OCI-LY7 (cell line): ENCODE results near the gene ADAMTS6. TPM values are rescaled to one million over a fixed set of nuclear protein-coding genes. Genes with fewer than 3 reads are reported as not detected.

ENCODE experiments used
- BruUV-seq: library from RNA; stranded (reverse); fragments of 400-500 nt; replicated peaks from 2 replicates; lab custom pipeline; 2021; lab: Mats Ljungman, UMichigan
- CTCF ChIA-PET: fragments of 300-600 bp; sonication (Branson Sonifier 250); formaldehyde crosslinking; loops from one replicate; lab custom pipeline; 2022; ENCODE audit warnings: antibody characterized with exemption; ENCODE audit not compliant: unreplicated experiment; lab: Charles Lee
- POLR2A ChIA-PET: fragments of 300-600 bp; sonication (Branson Sonifier 250); formaldehyde crosslinking; loops from one replicate; lab custom pipeline; 2022; ENCODE audit warnings: antibody characterized with exemption; lab: Charles Lee
- DNase-seq: peaks from one replicate; pipeline ENCODE4 v3.0.0-alpha.2; 2015; ENCODE audit warnings: low spot score
- H2AFZ ChIP-seq: fragments of 200-600 bp; sonication (generic), shearing (Covaris generic); 2 replicates; pipeline ENCODE4 v1.6.1; 2014; ENCODE audit warnings: mild to moderate bottlenecking, antibody characterized with exemption, low read length, moderate library complexity
- H3K27ac ChIP-seq: fragments of 200-600 bp; sonication (generic); 2 replicates; pipeline ENCODE4 v1.5.1; 2014; ENCODE audit warnings: mixed run types, low read depth, mild to moderate bottlenecking, moderate library complexity, low read length, inconsistent platforms; ENCODE audit not compliant: poor library complexity, severe bottlenecking
- H3K36me3 ChIP-seq: fragments of 200-600 bp; sonication (generic); 2 replicates; pipeline ENCODE4 v1.6.1; 2014; ENCODE audit warnings: mild to moderate bottlenecking, antibody characterized with exemption, low read length, moderate library complexity, mixed read lengths; ENCODE audit not compliant: insufficient read depth
- H3K4me1 ChIP-seq: fragments of 200-600 bp; sonication (generic); 2 replicates; pipeline ENCODE4 v1.5.1; 2014; ENCODE audit warnings: mild to moderate bottlenecking, low read length; ENCODE audit not compliant: insufficient read depth, poor library complexity, severe bottlenecking
- H3K4me2 ChIP-seq: fragments of 200-600 bp; sonication (generic); 2 replicates; pipeline ENCODE4 v1.6.1; 2014; ENCODE audit warnings: mild to moderate bottlenecking, low read length
- H3K4me3 ChIP-seq: fragments of 200-600 bp; sonication (generic); 2 replicates; pipeline ENCODE4 v1.5.1; 2014; ENCODE audit warnings: mild to moderate bottlenecking, low read depth, low read length; ENCODE audit not compliant: poor library complexity, severe bottlenecking
- H3K79me2 ChIP-seq: fragments of 200-600 bp; sonication (generic); 2 replicates; pipeline ENCODE4 v1.6.1; 2016; ENCODE audit warnings: low read depth, mild to moderate bottlenecking, low read length, moderate library complexity, mixed read lengths; ENCODE audit not compliant: insufficient read depth
- H3K9me2 ChIP-seq: fragments of 200-600 bp; sonication (generic); 2 replicates; pipeline ENCODE4 v1.6.1; 2016; ENCODE audit warnings: mild to moderate bottlenecking, low read length, mixed read lengths; ENCODE audit not compliant: insufficient read depth
- H3K9me3 ChIP-seq: fragments of 200-600 bp; sonication (generic); 2 replicates; pipeline ENCODE4 v1.6.1; 2014; ENCODE audit warnings: mild to moderate bottlenecking, mixed run types, low read length, mixed read lengths
- H4K20me1 ChIP-seq: fragments of 200-600 bp; sonication (generic); 2 replicates; pipeline ENCODE4 v1.6.1; 2014; ENCODE audit warnings: mild to moderate bottlenecking, antibody characterized with exemption, low read length, moderate library complexity, mixed read lengths; ENCODE audit not compliant: insufficient read depth
- CTCF ChIP-seq: fragments of 200-600 bp; sonication (generic); conservative IDR thresholded peaks from 2 replicates; pipeline ENCODE4 v1.5.1; 2014; ENCODE audit warnings: mild to moderate bottlenecking, antibody characterized with exemption, low read length, moderate library complexity, mixed read lengths
- EZH2phosphoT487 ChIP-seq: fragments of 200-600 bp; sonication (generic); IDR thresholded peaks from 2 replicates; pipeline ENCODE4 v1.6.1; 2018; ENCODE audit warnings: low read depth, borderline replicate concordance, mild to moderate bottlenecking, mixed run types, antibody characterized with exemption, low read length, moderate library complexity, mixed read lengths
- intact Hi-C: fragments of 100-400 bp; cut with micrococcal nuclease; formaldehyde crosslinking; loops from one replicate; pipeline ENCODE4 v1.10.0; 2022; ENCODE audit not compliant: unreplicated experiment
- total RNA-seq, 2 experiments: library from RNA; depleted of rRNA in 1 of 2; stranded (reverse); fragments of >200 nt in 1 of 2; shearing (Covaris generic) in 1 of 2; gene quantifications; 2 replicates each; pipeline ENCODE4 v1.2.3, GENCODE V29; 2014 to 2022

Gene ADAMTS6
- total RNA-seq, 2 experiments from 2014 or later: 13.9 to 18.1 TPM

- Histone ChIP-seq H3K9me3 (no peaks in the 10 kb centered on the region), H3K4me1 (no peaks in the 10 kb centered on the region), H3K27ac (no peak overlapping the region), H3K4me3 (no peak overlapping the region), H3K9me2 (no peaks in the 10 kb centered on the region), H3K36me3 (no peaks in the 10 kb centered on the region), H4K20me1 (no peaks in the 10 kb centered on the region), H3K79me2 (no peaks in the 10 kb centered on the region), H2AFZ (no peak overlapping the region), H3K4me2 (no peak overlapping the region)
- POLR2A ChIA-PET: no interaction called here
- CTCF ChIA-PET: no interaction called here
- intact Hi-C loops: no loop called here
- DNase-seq: no peak
- no TSS peak for BruUV-seq
- no peak for TF ChIP-seq CTCF
- TF ChIP-seq EZH2phosphoT487: no peak
Measured at GRCh38 chr5:65359981-65360380, 121.7 kb downstream of the ADAMTS6 start.

GRCh38 chr5:65359569-65359968, 122.2 kb downstream of the ADAMTS6 start:
- no peak for DNase-seq
- CTCF ChIA-PET: no interaction called here
- H3K36me3 ChIP-seq: no peaks in the 10 kb centered on the region
- no peak overlapping the region for H2AFZ ChIP-seq
- no TSS peak for BruUV-seq
- POLR2A ChIA-PET: no interaction called here
- no peaks in the 10 kb centered on the region for H4K20me1 ChIP-seq
- no peak overlapping the region for H3K27ac ChIP-seq
- TF ChIP-seq EZH2phosphoT487 (no peak), CTCF (no peak)
- H3K4me2 ChIP-seq: no peak overlapping the region
- intact Hi-C loops: no loop called here
- H3K4me3 ChIP-seq: no peak overlapping the region
- no peaks in the 10 kb centered on the region for H3K79me2 ChIP-seq
- H3K9me2 ChIP-seq: no peaks in the 10 kb centered on the region
- H3K9me3 ChIP-seq: no peaks in the 10 kb centered on the region
- H3K4me1 ChIP-seq: no peaks in the 10 kb centered on the region

GRCh38 chr5:65356274-65356673, 125.4 kb downstream of the ADAMTS6 start:
- no peak for TF ChIP-seq CTCF
- no peak for DNase-seq
- no peak overlapping the region for H3K4me3 ChIP-seq
- H3K4me2 ChIP-seq: no peak overlapping the region
- no peaks in the 10 kb centered on the region for H3K79me2 ChIP-seq
- ChIA-PET POLR2A (interaction anchor here (0.8 kb wide), 1 partner anchor 653 kb away, joined by 3 read pairs; no protein-coding TSS in a partner anchor), CTCF (no interaction called here)
- no peak overlapping the region for H2AFZ ChIP-seq
- BruUV-seq: no TSS peak
- no peak overlapping the region for H3K27ac ChIP-seq
- no peaks in the 10 kb centered on the region for H3K9me3 ChIP-seq
- intact Hi-C loops: no loop called here
- no peaks in the 10 kb centered on the region for H3K36me3 ChIP-seq
- no peaks in the 10 kb centered on the region for H3K4me1 ChIP-seq
- no peaks in the 10 kb centered on the region for H3K9me2 ChIP-seq
- H4K20me1 ChIP-seq: no peaks in the 10 kb centered on the region
